HCT116 (cell line): Measurements from ENCODE around the gene APPL2. TPM values are rescaled to one million over a fixed set of nuclear protein-coding genes. Genes with fewer than 3 reads are reported as not detected.

Experiments used
- ATAC-seq: fragments of 200-7000 bp; cut with Tn5 transposase; 2 replicates; pipeline ENCODE4 v1.9.1; 2020; ENCODE audit warnings: mild to moderate bottlenecking, moderate library complexity
- BruUV-seq: library from RNA; stranded (reverse); fragments of 400-500 nt; replicated peaks from 2 replicates; lab custom pipeline; 2021; lab: Mats Ljungman, UMichigan
- CTCF ChIA-PET: fragments of 300-600 bp; sonication (Branson Sonifier 250); formaldehyde crosslinking; loops from one replicate; lab custom pipeline; 2021; ENCODE audit warnings: antibody characterized with exemption; lab: Charles Lee
- POLR2A ChIA-PET: fragments of 300-600, 350-600 bp; sonication (Branson Sonifier 250); formaldehyde crosslinking; loops from one replicate; lab custom pipeline; 2021; ENCODE audit warnings: antibody characterized with exemption; lab: Charles Lee
- RAD21 ChIA-PET, 2 experiments: fragments of 300-600 bp; sonication (Branson Sonifier 250); formaldehyde crosslinking; loops; one replicate each; lab custom pipeline; 2023; ENCODE audit warnings: low total read pairs in 2 of 2; ENCODE audit not compliant: uncharacterized antibody in 2 of 2, unreplicated experiment in 2 of 2, low non-redundant PET in 1 of 2; lab: Charles Lee
- DNase-seq: peaks from one replicate; pipeline ENCODE4 v3.0.0-alpha.2; 2010; ENCODE audit warnings: low read depth, low spot score
- H2AFZ ChIP-seq: fragments of 200-600 bp; shearing (Covaris generic), sonication (generic); 2 replicates; pipeline ENCODE4 v1.6.1; 2017; ENCODE audit warnings: low read depth, mixed run types, mixed read lengths, antibody characterized with exemption, low read length; ENCODE audit not compliant: poor library complexity, severe bottlenecking
- H3K27ac ChIP-seq: 2 replicates; pipeline ENCODE4 v1.5.1; 2012; ENCODE audit warnings: low read depth, low read length
- H3K27me3 ChIP-seq: fragments of 200-600 bp; sonication (generic); 2 replicates; pipeline ENCODE4 v1.6.1; 2016; ENCODE audit warnings: mixed run types, low read length, mixed read lengths; ENCODE audit not compliant: insufficient read depth
- H3K36me3 ChIP-seq, 2 experiments: fragments of 200-500 bp in 1 of 2; fragments of 200-600 bp in 1 of 2; sonication (Bioruptor generic) in 1 of 2; sonication (generic) in 1 of 2; 2 replicates each; pipeline versions ENCODE4 v1.5.1 to v1.6.1; 2014 to 2016; ENCODE audit warnings: low read length in 2 of 2, inconsistent platforms in 1 of 2, mixed read lengths in 1 of 2, mixed run types in 1 of 2; ENCODE audit not compliant: insufficient read depth in 2 of 2, control insufficient read depth in 1 of 2
- H3K4me1 ChIP-seq, 2 experiments: fragments of 200-600 bp in 1 of 2; sonication (generic) in 1 of 2; 2 replicates each; pipeline versions ENCODE4 v1.5.1 to v1.6.1; 2012 to 2017; ENCODE audit warnings: low read length in 2 of 2, inconsistent platforms in 1 of 2, mild to moderate bottlenecking in 1 of 2, mixed read lengths in 1 of 2, mixed run types in 1 of 2, moderate library complexity in 1 of 2; ENCODE audit not compliant: insufficient read depth in 2 of 2, control insufficient read depth in 1 of 2
- H3K4me2 ChIP-seq: fragments of 200-600 bp; sonication (generic); 2 replicates; pipeline ENCODE4 v1.6.1; 2017; ENCODE audit warnings: mixed run types, low read length, mixed read lengths
- H3K4me3 ChIP-seq, 2 experiments: fragments of 200-600 bp in 1 of 2; sonication (generic) in 1 of 2; replicated peaks in 1 of 2; 2 replicates each; pipeline ENCODE4 v1.5.1; 2011 to 2016; ENCODE audit warnings: low read length in 2 of 2, control low read depth in 1 of 2, low read depth in 1 of 2, mild to moderate bottlenecking in 1 of 2, mixed read lengths in 1 of 2, mixed run types in 1 of 2
- H3K79me2 ChIP-seq: fragments of 200-600 bp; sonication (generic); 2 replicates; pipeline ENCODE4 v1.6.1; 2017; ENCODE audit warnings: mild to moderate bottlenecking, mixed run types, low read length, moderate library complexity, mixed read lengths; ENCODE audit not compliant: insufficient read depth
- H3K9ac ChIP-seq: fragments of 200-600 bp; sonication (generic); 2 replicates; pipeline ENCODE4 v1.6.1; 2016; ENCODE audit warnings: low read length, mixed read lengths
- H3K9me2 ChIP-seq: fragments of 200-600 bp; sonication (generic), shearing (Covaris generic); 2 replicates; pipeline ENCODE4 v1.6.1; 2017; ENCODE audit warnings: mixed run types, mild to moderate bottlenecking, moderate library complexity; ENCODE audit not compliant: insufficient read depth
- H3K9me3 ChIP-seq, 2 experiments: fragments of 200-500 bp in 1 of 2; fragments of 200-600 bp in 1 of 2; sonication (Bioruptor generic) in 1 of 2; sonication (generic) in 1 of 2; 2 replicates each; pipeline ENCODE4 v1.6.1; 2014 to 2017; ENCODE audit warnings: low read length in 2 of 2, mixed read lengths in 2 of 2, inconsistent platforms in 1 of 2, low read depth in 1 of 2, mild to moderate bottlenecking in 1 of 2, mixed run types in 1 of 2, moderate library complexity in 1 of 2; ENCODE audit not compliant: control insufficient read depth in 1 of 2, insufficient read depth in 1 of 2
- H4K20me1 ChIP-seq: fragments of 200-600 bp; sonication (generic), shearing (Covaris generic); 2 replicates; pipeline ENCODE4 v1.6.1; 2017; ENCODE audit warnings: mixed run types, mild to moderate bottlenecking, moderate library complexity; ENCODE audit not compliant: insufficient read depth
- CBX3 ChIP-seq: IDR thresholded peaks from 2 replicates; pipeline ENCODE4 v1.6.1; 2012; ENCODE audit warnings: low read depth
- CEBPB ChIP-seq: IDR thresholded peaks from 2 replicates; pipeline ENCODE4 v1.6.1; 2012; ENCODE audit warnings: low read depth
- EGR1 ChIP-seq: IDR thresholded peaks from 2 replicates; pipeline ENCODE4 v1.6.1; 2012; ENCODE audit warnings: low read depth
- EZH2 ChIP-seq: fragments of 200-600 bp; sonication (generic); IDR thresholded peaks from 2 replicates; pipeline ENCODE4 v1.6.1; 2017; ENCODE audit warnings: antibody characterized with exemption, mixed run types
- FOSL1 ChIP-seq: IDR thresholded peaks from 2 replicates; pipeline ENCODE4 v1.6.1; 2012; ENCODE audit warnings: low read depth
- JUND ChIP-seq: IDR thresholded peaks from 2 replicates; pipeline ENCODE4 v1.6.1; 2012
- MAX ChIP-seq: IDR thresholded peaks from 2 replicates; pipeline ENCODE4 v1.6.1; 2012
- RAD21 ChIP-seq: IDR thresholded peaks from 2 replicates; pipeline ENCODE4 v1.6.1; 2012; ENCODE audit warnings: low read depth, mild to moderate bottlenecking
- SIN3A ChIP-seq: IDR thresholded peaks from 2 replicates; pipeline ENCODE4 v1.6.1; 2012; ENCODE audit warnings: low read depth
- SP1 ChIP-seq: IDR thresholded peaks from 2 replicates; pipeline ENCODE4 v1.6.1; 2012; ENCODE audit warnings: low read depth
- SRF ChIP-seq: IDR thresholded peaks from 2 replicates; pipeline ENCODE4 v1.6.1; 2012; ENCODE audit warnings: low read depth
- TCF7L2 ChIP-seq: IDR thresholded peaks from 2 replicates; pipeline ENCODE4 v1.7.0; 2011; ENCODE audit warnings: borderline replicate concordance, inconsistent platforms; ENCODE audit not compliant: insufficient read depth, insufficient read length; ENCODE audit errors: extremely low read depth
- ZFX ChIP-seq: fragments of 450-650 bp; IDR thresholded peaks from 2 replicates; pipeline ENCODE4 v1.6.1; 2017
- ZNF274 ChIP-seq: fragments of 200-500 bp; sonication (Bioruptor generic); IDR thresholded peaks from 2 replicates; pipeline ENCODE4 v1.6.1; 2014; ENCODE audit warnings: mild to moderate bottlenecking, low read depth, low read length, inconsistent platforms
- intact Hi-C: fragments of 100-400 bp; cut with micrococcal nuclease; formaldehyde crosslinking; loops from 2 replicates; pipeline ENCODE4 v1.10.0; 2022
- total RNA-seq: library from RNA; stranded (reverse); gene quantifications from one replicate; pipeline ENCODE4 v1.2.1, GENCODE V29; 2021; ENCODE audit not compliant: unreplicated experiment
- TF ChIP-seq, protein P1 (sequence below), 3 experiments: fragments of 200-600 bp in 1 of 3; sonication (generic) in 1 of 3; IDR thresholded peaks in 2 of 3; conservative IDR thresholded peaks in 1 of 3; 2 replicates each; pipeline ENCODE4 v1.5.1; 2012 to 2017; ENCODE audit warnings: low read depth in 2 of 3, low read length in 2 of 3, antibody characterized with exemption in 1 of 3, borderline replicate concordance in 1 of 3, control low read depth in 1 of 3, mild to moderate bottlenecking in 1 of 3, mixed read lengths in 1 of 3, mixed run types in 1 of 3, moderate library complexity in 1 of 3; ENCODE audit not compliant: insufficient read depth in 1 of 3
- TF ChIP-seq, protein P2 (sequence below): IDR thresholded peaks from 2 replicates; pipeline ENCODE4 v1.6.1; 2012; ENCODE audit warnings: low read depth
- TF ChIP-seq, protein P3 (sequence below): IDR thresholded peaks from 2 replicates; pipeline ENCODE4 v1.6.1; 2011; ENCODE audit warnings: mild to moderate bottlenecking, low read length, moderate library complexity; ENCODE audit not compliant: insufficient replicate concordance; ENCODE audit errors: extremely low read depth

Gene APPL2
- total RNA-seq, 1 experiment from 2014 or later, result 22.6 TPM

DNA sequence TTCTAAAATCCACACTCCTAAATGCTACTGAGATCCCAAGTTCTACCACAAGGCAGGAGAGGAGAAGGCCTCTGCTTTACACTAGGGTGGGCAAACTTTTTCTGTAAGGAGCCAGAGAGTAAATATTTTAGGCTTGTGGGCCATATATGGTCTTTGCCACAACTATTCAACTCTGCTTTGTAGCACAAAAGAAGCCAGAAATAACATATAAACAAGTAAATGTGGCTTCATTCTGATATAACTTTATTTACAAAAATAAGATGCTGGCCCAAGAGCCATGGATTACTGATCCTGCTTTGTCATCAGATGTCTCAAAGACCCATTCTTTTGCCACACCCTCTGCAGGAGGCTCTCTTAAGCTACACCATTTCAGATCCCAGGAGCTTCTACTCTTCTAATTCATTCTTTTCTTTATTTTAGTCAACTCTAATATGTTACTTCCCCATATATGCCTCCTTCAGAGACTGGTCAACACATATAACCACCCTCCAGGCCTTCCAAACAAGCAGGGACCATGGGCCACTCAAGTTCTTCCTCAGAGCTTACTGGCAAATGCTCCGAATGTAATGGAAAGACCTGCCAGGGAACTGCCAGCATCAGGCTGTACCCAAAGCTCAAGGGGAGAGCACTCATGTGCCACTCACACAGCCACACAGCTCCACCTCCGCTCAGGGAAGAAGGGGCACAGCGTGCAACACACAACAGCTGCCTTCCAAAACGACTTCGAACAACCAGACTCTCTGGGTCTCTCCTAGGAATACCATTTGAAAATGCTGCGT is 15.6 kb downstream of the APPL2 start:
- DNase-seq (no peak), ATAC-seq (no peak)
- no peaks in the 10 kb centered on the region for H3K27me3 ChIP-seq
- BruUV-seq, result no TSS peak
- no peak for TF ChIP-seq FOSL1
- TF ChIP-seq MAX, result no peak
- no peak for TF ChIP-seq RAD21
- TF ChIP-seq, protein P1, sequence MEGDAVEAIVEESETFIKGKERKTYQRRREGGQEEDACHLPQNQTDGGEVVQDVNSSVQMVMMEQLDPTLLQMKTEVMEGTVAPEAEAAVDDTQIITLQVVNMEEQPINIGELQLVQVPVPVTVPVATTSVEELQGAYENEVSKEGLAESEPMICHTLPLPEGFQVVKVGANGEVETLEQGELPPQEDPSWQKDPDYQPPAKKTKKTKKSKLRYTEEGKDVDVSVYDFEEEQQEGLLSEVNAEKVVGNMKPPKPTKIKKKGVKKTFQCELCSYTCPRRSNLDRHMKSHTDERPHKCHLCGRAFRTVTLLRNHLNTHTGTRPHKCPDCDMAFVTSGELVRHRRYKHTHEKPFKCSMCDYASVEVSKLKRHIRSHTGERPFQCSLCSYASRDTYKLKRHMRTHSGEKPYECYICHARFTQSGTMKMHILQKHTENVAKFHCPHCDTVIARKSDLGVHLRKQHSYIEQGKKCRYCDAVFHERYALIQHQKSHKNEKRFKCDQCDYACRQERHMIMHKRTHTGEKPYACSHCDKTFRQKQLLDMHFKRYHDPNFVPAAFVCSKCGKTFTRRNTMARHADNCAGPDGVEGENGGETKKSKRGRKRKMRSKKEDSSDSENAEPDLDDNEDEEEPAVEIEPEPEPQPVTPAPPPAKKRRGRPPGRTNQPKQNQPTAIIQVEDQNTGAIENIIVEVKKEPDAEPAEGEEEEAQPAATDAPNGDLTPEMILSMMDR (IDR thresholded peaks at IDR 0.05 in 2 of 3, conservative IDR thresholded peaks at IDR 0.05 in 1 of 3; ENCODE audit: borderline replicate concordance in 1 of 3, insufficient read depth in 1 of 3, low read depth in 2 of 3, low read length in 2 of 3), result no peak
- TF ChIP-seq JUND, result no peak
- TF ChIP-seq, protein P2, sequence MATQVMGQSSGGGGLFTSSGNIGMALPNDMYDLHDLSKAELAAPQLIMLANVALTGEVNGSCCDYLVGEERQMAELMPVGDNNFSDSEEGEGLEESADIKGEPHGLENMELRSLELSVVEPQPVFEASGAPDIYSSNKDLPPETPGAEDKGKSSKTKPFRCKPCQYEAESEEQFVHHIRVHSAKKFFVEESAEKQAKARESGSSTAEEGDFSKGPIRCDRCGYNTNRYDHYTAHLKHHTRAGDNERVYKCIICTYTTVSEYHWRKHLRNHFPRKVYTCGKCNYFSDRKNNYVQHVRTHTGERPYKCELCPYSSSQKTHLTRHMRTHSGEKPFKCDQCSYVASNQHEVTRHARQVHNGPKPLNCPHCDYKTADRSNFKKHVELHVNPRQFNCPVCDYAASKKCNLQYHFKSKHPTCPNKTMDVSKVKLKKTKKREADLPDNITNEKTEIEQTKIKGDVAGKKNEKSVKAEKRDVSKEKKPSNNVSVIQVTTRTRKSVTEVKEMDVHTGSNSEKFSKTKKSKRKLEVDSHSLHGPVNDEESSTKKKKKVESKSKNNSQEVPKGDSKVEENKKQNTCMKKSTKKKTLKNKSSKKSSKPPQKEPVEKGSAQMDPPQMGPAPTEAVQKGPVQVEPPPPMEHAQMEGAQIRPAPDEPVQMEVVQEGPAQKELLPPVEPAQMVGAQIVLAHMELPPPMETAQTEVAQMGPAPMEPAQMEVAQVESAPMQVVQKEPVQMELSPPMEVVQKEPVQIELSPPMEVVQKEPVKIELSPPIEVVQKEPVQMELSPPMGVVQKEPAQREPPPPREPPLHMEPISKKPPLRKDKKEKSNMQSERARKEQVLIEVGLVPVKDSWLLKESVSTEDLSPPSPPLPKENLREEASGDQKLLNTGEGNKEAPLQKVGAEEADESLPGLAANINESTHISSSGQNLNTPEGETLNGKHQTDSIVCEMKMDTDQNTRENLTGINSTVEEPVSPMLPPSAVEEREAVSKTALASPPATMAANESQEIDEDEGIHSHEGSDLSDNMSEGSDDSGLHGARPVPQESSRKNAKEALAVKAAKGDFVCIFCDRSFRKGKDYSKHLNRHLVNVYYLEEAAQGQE, result no peak
- no peak for TF ChIP-seq SRF
- TF ChIP-seq, protein P3, sequence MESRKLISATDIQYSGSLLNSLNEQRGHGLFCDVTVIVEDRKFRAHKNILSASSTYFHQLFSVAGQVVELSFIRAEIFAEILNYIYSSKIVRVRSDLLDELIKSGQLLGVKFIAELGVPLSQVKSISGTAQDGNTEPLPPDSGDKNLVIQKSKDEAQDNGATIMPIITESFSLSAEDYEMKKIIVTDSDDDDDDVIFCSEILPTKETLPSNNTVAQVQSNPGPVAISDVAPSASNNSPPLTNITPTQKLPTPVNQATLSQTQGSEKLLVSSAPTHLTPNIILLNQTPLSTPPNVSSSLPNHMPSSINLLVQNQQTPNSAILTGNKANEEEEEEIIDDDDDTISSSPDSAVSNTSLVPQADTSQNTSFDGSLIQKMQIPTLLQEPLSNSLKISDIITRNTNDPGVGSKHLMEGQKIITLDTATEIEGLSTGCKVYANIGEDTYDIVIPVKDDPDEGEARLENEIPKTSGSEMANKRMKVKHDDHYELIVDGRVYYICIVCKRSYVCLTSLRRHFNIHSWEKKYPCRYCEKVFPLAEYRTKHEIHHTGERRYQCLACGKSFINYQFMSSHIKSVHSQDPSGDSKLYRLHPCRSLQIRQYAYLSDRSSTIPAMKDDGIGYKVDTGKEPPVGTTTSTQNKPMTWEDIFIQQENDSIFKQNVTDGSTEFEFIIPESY, result no peak
- TF ChIP-seq CBX3, result no peak
- TF ChIP-seq ZFX, result no peak
- TF ChIP-seq EGR1, result no peak
- TF ChIP-seq EZH2, result no peak
- no peak for TF ChIP-seq SP1
- no peak for TF ChIP-seq TCF7L2
- TF ChIP-seq CEBPB, result no peak
- TF ChIP-seq ZNF274, result no peak
- TF ChIP-seq SIN3A, result no peak
- TF ChIP-seq, all 23 proteins: peak for 0
- Histone ChIP-seq H3K4me1 (no peaks in the 10 kb centered on the region), H2AFZ (no peak overlapping the region), H3K27ac (no peak overlapping the region), H4K20me1 (no peaks in the 10 kb centered on the region), H3K4me2 (no peak overlapping the region), H3K4me3 (no peak overlapping the region), H3K9me2 (no peaks in the 10 kb centered on the region), H3K9ac (no peak overlapping the region), H3K36me3 (peaks cover 0 to 2% of the 10 kb centered on the region in 2 experiments; a peak in 1 of 4 replicates), H3K79me2 (no peaks in the 10 kb centered on the region), H3K9me3 (no peaks in the 10 kb centered on the region)
- ChIA-PET CTCF (no interaction called here), POLR2A (no interaction called here), RAD21 (no interaction called here)
- intact Hi-C loops, result no loop called here
